ENCODE results near the gene SLC35E4. TPM values are rescaled to one million over a fixed set of nuclear protein-coding genes. Genes with fewer than 3 reads are reported as not detected.
A peak's percentile ranks its signal among the peaks of the same experiment; 100 is the strongest.

Gene SLC35E4
- polyA plus RNA-seq, 1 experiment: 4.9 TPM

- H3K4me3 ChIP-seq (ENCODE audit: low read depth, low read length): no peak overlapping the region
- no peak for TF ChIP-seq CTCF (IDR thresholded peaks at IDR 0.05; ENCODE audit: insufficient read depth, low read depth, low read length)
- POLR2A ChIA-PET: no interaction called here
Observed at GRCh38 chr22:30691204-30691603, 55.6 kb downstream of the SLC35E4 start.

GRCh38 chr22:30694171-30694639 is 58.6 kb downstream of the SLC35E4 start:
- DNase-seq (ENCODE audit: low read depth): no peak
- Histone ChIP-seq H3K4me3 (ENCODE audit: low read depth, low read length) (peak overlapping the region; percentile 60), H3K36me3 (ENCODE audit: control insufficient read depth, insufficient read depth, low read length) (no peaks in the 10 kb centered on the region), H3K27me3 (ENCODE audit: control insufficient read depth, insufficient read depth, low read length) (peaks cover 3% of the 10 kb centered on the region)
- ChIA-PET POLR2A (no interaction called here), CTCF (interaction anchor here (0.6 to 1.7 kb wide), 2 partner anchors 9 to 61 kb away, joined by 4 read pairs; no protein-coding TSS in a partner anchor)
- TF ChIP-seq CTCF (IDR thresholded peaks at IDR 0.05; ENCODE audit: insufficient read depth, low read depth, low read length): no peak

More at GRCh38 chr22:30691204-30691603, 55.6 kb downstream of the SLC35E4 start:
- no peaks in the 10 kb centered on the region for H3K36me3 ChIP-seq (ENCODE audit: control insufficient read depth, insufficient read depth, low read length)
- CTCF ChIA-PET: interaction anchor here (1.0 kb wide), 1 partner anchor 13 kb away, joined by 3 read pairs; no protein-coding TSS in a partner anchor
- DNase-seq (ENCODE audit: low read depth): no peak
- peaks cover 3% of the 10 kb centered on the region for H3K27me3 ChIP-seq (ENCODE audit: control insufficient read depth, insufficient read depth, low read length)

GRCh38 chr22:30694640-30695350 is 59.2 kb downstream of the SLC35E4 start, which contains the start of gene OSBP2:
Gene OSBP2 (plus strand): TSS chr22:30694874. CDS start chr22:30694910, 36 bp downstream.
- Histone ChIP-seq H3K36me3 (ENCODE audit: control insufficient read depth, insufficient read depth, low read length) (no peaks in the 10 kb centered on the region), H3K27me3 (ENCODE audit: control insufficient read depth, insufficient read depth, low read length) (peaks cover 3% of the 10 kb centered on the region), H3K4me3 (ENCODE audit: low read depth, low read length) (peak within 1 kb of the TSS; percentile 60)
- TF ChIP-seq CTCF (IDR thresholded peaks at IDR 0.05; ENCODE audit: insufficient read depth, low read depth, low read length): no peak
- DNase-seq (ENCODE audit: low read depth): no peak
- ChIA-PET CTCF (interaction anchor here (1.1 to 1.7 kb wide), 4 partner anchors 8 to 60 kb away, joined by 3 to 4 read pairs (median 4); no protein-coding TSS in a partner anchor), POLR2A (no interaction called here)

GRCh38 chr22:30695351-30695851 is 59.8 kb downstream of the SLC35E4 start:
- no peak for TF ChIP-seq CTCF (IDR thresholded peaks at IDR 0.05; ENCODE audit: insufficient read depth, low read depth, low read length)
- CTCF ChIA-PET: interaction anchor here (1.1 to 1.6 kb wide), 3 partner anchors 8 to 37 kb away, joined by 3 to 4 read pairs (median 3); no protein-coding TSS in a partner anchor
- H3K27me3 ChIP-seq (ENCODE audit: control insufficient read depth, insufficient read depth, low read length): peaks cover 3% of the 10 kb centered on the region
- POLR2A ChIA-PET: no interaction called here
- no peaks in the 10 kb centered on the region for H3K36me3 ChIP-seq (ENCODE audit: control insufficient read depth, insufficient read depth, low read length)
- no peak overlapping the region for H3K4me3 ChIP-seq (ENCODE audit: low read depth, low read length)
- DNase-seq (ENCODE audit: low read depth): no peak

Data from BJ (cell line).